ENCODE results near the gene ACTMAP.

The ACTMAP gene

DNA sequence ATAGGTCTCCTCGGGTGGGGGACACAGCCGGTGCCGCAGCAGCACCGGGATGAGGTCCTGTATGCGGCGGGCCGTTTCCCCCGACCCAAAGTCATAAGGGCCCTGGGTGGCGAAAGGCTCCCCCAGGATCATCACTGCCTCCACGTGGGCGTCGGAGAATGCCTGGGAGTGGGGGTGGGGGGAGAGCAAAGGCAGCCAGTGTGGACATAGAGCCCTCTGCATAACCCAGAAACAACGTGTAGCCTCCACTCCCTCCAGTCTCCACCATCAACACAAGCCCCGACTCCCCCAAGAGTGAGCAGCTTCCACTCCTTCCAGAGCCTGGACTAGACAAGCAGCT is 58.1 kb downstream of the ACTMAP start:
- no peak for DNase-seq

DNA sequence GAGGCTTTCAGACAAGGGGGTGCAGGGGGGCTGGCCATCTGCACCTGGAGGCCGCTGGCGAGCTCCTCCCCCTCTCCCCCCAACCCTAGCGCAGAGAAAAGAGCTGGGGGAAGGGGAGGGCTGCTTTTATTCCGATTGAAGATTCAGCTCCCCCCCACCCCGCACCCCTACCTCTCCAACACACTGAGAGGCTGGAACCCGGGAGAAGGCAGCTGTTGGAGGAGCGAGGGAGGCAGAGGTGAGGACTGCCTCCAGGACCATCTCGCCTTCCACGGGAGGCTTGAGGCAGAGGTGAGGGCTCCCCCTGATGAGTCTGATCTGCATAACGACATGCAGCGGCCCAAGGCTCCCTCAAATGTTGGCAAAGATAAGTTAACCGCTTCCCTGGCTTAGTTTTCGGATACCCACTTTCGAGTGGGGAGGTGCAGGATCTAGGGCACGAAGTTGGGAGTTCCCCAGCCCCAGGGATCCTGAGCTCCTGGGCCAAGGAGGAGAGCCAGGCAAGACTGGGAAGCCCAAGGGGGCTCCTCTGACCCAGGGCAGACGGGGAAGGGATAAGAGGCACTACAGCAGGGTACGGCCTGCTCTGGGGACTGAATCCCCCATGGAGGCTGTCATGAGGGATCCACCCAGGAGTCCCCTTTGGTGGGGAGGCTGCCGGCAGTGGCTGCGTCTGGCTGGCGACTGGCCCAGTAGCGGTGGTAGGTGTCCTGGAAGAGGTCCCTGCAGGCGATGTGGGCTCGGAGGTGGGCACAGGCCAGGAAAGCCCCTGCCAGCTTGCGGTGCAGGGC is 58.7 kb downstream of the ACTMAP start:
- DNase-seq, result no peak

Measured in activated effector memory CD4-positive, alpha-beta T cell treated with anti-CD3 and anti-CD28 coated beads, Interleukin-2, amount 50 U/mL, for 16 hours (primary cell).